Measurements from ENCODE around the gene DHX15. TPM values are rescaled to one million over a fixed set of nuclear protein-coding genes. Genes with fewer than 3 reads are reported as not detected.

Gene DHX15
- total RNA-seq, 6 experiments from 2014 or later = 26.4 to 56.3 (median 42.1) TPM

- Histone ChIP-seq H3K9me3 (no peaks in the 10 kb centered on the region), H3K4me1 (no peaks in the 10 kb centered on the region), H3K36me3 (no peaks in the 10 kb centered on the region), H3K4me3 (no peak overlapping the region), H3K27ac (no peak overlapping the region), H3K27me3 (no peaks in the 10 kb centered on the region)
- 0% methylated on average over 1 of the region's 1 CpG for WGBS (ENCODE audit: insufficient coverage, low coverage, low lambda C conversion rate, missing lambda C conversion rate)
- TF ChIP-seq POLR2A (IDR thresholded peaks at IDR 0.05) (no peak), CTCF (IDR thresholded peaks at IDR 0.05) (no peak)
- DNase-seq (no peak), ATAC-seq (no peak)
- intact Hi-C loops (cut with DNase I) = no loop called here
Observed at GRCh38 chr4:24624381-24624780, 40.0 kb upstream of the DHX15 start.

- Histone ChIP-seq H3K27me3 (no peaks in the 10 kb centered on the region), H3K4me3 (no peak overlapping the region), H3K27ac (no peak overlapping the region), H3K9me3 (no peaks in the 10 kb centered on the region), H3K36me3 (no peaks in the 10 kb centered on the region), H3K4me1 (no peaks in the 10 kb centered on the region)
- 27% methylated on average over 1 of the region's 3 CpGs for WGBS (ENCODE audit: insufficient coverage, low coverage, low lambda C conversion rate, missing lambda C conversion rate)
- no peak for ATAC-seq
- TF ChIP-seq POLR2A (IDR thresholded peaks at IDR 0.05) (no peak), CTCF (IDR thresholded peaks at IDR 0.05) (no peak)
- no peak for DNase-seq
- intact Hi-C loops (cut with DNase I) = no loop called here
Observed at GRCh38 chr4:24622146-24622834, 37.9 kb upstream of the DHX15 start.

GRCh38 chr4:24615977-24616376 lies 31.6 kb upstream of the DHX15 start:
- Histone ChIP-seq H3K9me3 (no peaks in the 10 kb centered on the region), H3K27me3 (no peaks in the 10 kb centered on the region), H3K27ac (no peak overlapping the region), H3K36me3 (no peaks in the 10 kb centered on the region), H3K4me3 (no peak overlapping the region), H3K4me1 (no peaks in the 10 kb centered on the region)
- DNase-seq = no peak
- no peak for ATAC-seq
- TF ChIP-seq POLR2A (IDR thresholded peaks at IDR 0.05) (no peak), CTCF (IDR thresholded peaks at IDR 0.05) (no peak)
- 87% methylated on average over 2 of the region's 2 CpGs for WGBS (ENCODE audit: insufficient coverage, low coverage, low lambda C conversion rate, missing lambda C conversion rate)
- intact Hi-C loops (cut with DNase I) = no loop called here

- ATAC-seq = no peak
- no peak overlapping the region for H3K27ac ChIP-seq
Observed at GRCh38 chr4:24614881-24615280, 30.5 kb upstream of the DHX15 start.

More at GRCh38 chr4:24614881-24615280, 30.5 kb upstream of the DHX15 start:
- no peak for TF ChIP-seq CTCF (IDR thresholded peaks at IDR 0.05)
- no peak for TF ChIP-seq POLR2A (IDR thresholded peaks at IDR 0.05)
- H3K36me3 ChIP-seq = no peaks in the 10 kb centered on the region
- 71% methylated on average over 3 of the region's 3 CpGs for WGBS (ENCODE audit: insufficient coverage, low coverage, low lambda C conversion rate, missing lambda C conversion rate)
- H3K4me3 ChIP-seq = no peak overlapping the region
- no peaks in the 10 kb centered on the region for H3K9me3 ChIP-seq
- intact Hi-C loops (cut with DNase I) = no loop called here
- H3K4me1 ChIP-seq = no peaks in the 10 kb centered on the region
- no peaks in the 10 kb centered on the region for H3K27me3 ChIP-seq
- DNase-seq = no peak

All from right lobe of liver (tissue), 6 donors.